HEK293 (cell line): ENCODE measurements around the gene LXN.

Experiments used
- CTCF ChIA-PET: fragments of 350-600 bp; formaldehyde crosslinking; extraction: SDS; loops from one replicate; lab custom pipeline; 2021; ENCODE audit warnings: antibody characterized with exemption; lab: Yijun Ruan, JAX
- POLR2A ChIA-PET: fragments of 300-600 bp; formaldehyde crosslinking; extraction: SDS; loops from one replicate; lab custom pipeline; 2020; ENCODE audit warnings: antibody characterized with exemption, inconsistent platforms; lab: Yijun Ruan, JAX
- H3K27ac ChIP-seq: fragments of 200-500 bp; sonication (Bioruptor generic); 2 replicates; pipeline ENCODE4 v1.5.1; 2014; ENCODE audit warnings: low read depth, low read length, control low read depth, inconsistent platforms; ENCODE audit errors: extremely low read depth
- H3K36me3 ChIP-seq, 2 experiments: fragments of 200-500 bp in 1 of 2; sonication (Bioruptor generic) in 1 of 2; 1 replicate in 1 of 2; 2 replicates in 1 of 2; pipeline ENCODE4 v1.5.1; 2014 to 2017; ENCODE audit warnings: inconsistent platforms in 2 of 2, low read length in 2 of 2; ENCODE audit not compliant: control insufficient read depth in 2 of 2, insufficient read depth in 1 of 2
- H3K4me1 ChIP-seq: fragments of 200-500 bp; sonication (Bioruptor generic); 2 replicates; pipeline ENCODE4 v1.5.1; 2014; ENCODE audit warnings: mild to moderate bottlenecking, low read length, inconsistent platforms; ENCODE audit not compliant: control insufficient read depth, insufficient read depth
- H3K4me3 ChIP-seq: 2 replicates; pipeline ENCODE4 v1.5.1; 2011; ENCODE audit warnings: low read depth, mild to moderate bottlenecking, control low read depth, low read length, moderate library complexity
- H3K9me3 ChIP-seq: fragments of 200-500 bp; sonication (Bioruptor generic); 2 replicates; pipeline ENCODE4 v1.5.1; 2014; ENCODE audit warnings: low read depth, low read length, inconsistent platforms; ENCODE audit not compliant: control insufficient read depth, insufficient read depth
- BCL11B ChIP-seq: fragments of 450-650 bp; formaldehyde crosslinking; IDR thresholded peaks from 2 replicates; pipeline ENCODE4 v1.5.1; 2016; ENCODE audit warnings: low read depth, missing biosample characterization, missing genetic modification characterization
- HOXC10 ChIP-seq: sonication (generic); formaldehyde crosslinking; IDR thresholded peaks from 2 replicates; pipeline ENCODE4 v1.8.1; 2023; ENCODE audit warnings: mild to moderate bottlenecking, missing genetic modification reagents
- IKZF3 ChIP-seq: fragments of 450-650 bp; IDR thresholded peaks from 2 replicates; pipeline ENCODE4 v1.5.0; 2018; ENCODE audit warnings: missing biosample characterization, mild to moderate bottlenecking, missing genetic modification characterization, moderate library complexity
- RBAK ChIP-seq: fragments of 450-650 bp; formaldehyde crosslinking; IDR thresholded peaks from 2 replicates; pipeline ENCODE4 v1.5.1; 2016; ENCODE audit warnings: missing biosample characterization, missing genetic modification characterization
- REPIN1 ChIP-seq: fragments of 450-650 bp; formaldehyde crosslinking; IDR thresholded peaks from 2 replicates; pipeline ENCODE4 v1.5.1; 2017; ENCODE audit warnings: missing biosample characterization, missing genetic modification characterization, low read depth
- SALL2 ChIP-seq: fragments of 450-650 bp; formaldehyde crosslinking; IDR thresholded peaks from 2 replicates; pipeline ENCODE4 v1.5.0; 2017; ENCODE audit warnings: missing biosample characterization, mild to moderate bottlenecking, missing genetic modification characterization, borderline replicate concordance
- SP7 ChIP-seq: fragments of 450-650 bp; formaldehyde crosslinking; IDR thresholded peaks from 2 replicates; pipeline ENCODE4 v1.5.1; 2016; ENCODE audit warnings: missing biosample characterization, missing genetic modification characterization
- ZBTB49 ChIP-seq: fragments of 450-650 bp; formaldehyde crosslinking; IDR thresholded peaks from 2 replicates; pipeline ENCODE4 v1.5.1; 2016; ENCODE audit warnings: missing biosample characterization, missing genetic modification characterization, low read depth
- ZNF16 ChIP-seq: fragments of 450-650 bp; formaldehyde crosslinking; IDR thresholded peaks from 2 replicates; pipeline ENCODE4 v1.5.1; 2016; ENCODE audit warnings: low read depth, missing biosample characterization, missing genetic modification characterization
- ZNF274 ChIP-seq, 2 experiments: fragments of 200-500 bp in 1 of 2; fragments of 450-650 bp in 1 of 2; sonication (Bioruptor generic) in 1 of 2; formaldehyde crosslinking in 1 of 2; IDR thresholded peaks; 2 replicates each; pipeline versions ENCODE4 v1.5.1 to v1.6.1; 2014 to 2016; ENCODE audit warnings: borderline replicate concordance in 1 of 2, inconsistent platforms in 1 of 2, low read length in 1 of 2, missing biosample characterization in 1 of 2, missing genetic modification characterization in 1 of 2
- ZNF292 ChIP-seq: fragments of 450-650 bp; formaldehyde crosslinking; IDR thresholded peaks from 2 replicates; pipeline ENCODE4 v1.5.1; 2016; ENCODE audit warnings: low read depth, missing biosample characterization, missing genetic modification characterization, borderline replicate concordance
- ZNF311 ChIP-seq: fragments of 450-650 bp; formaldehyde crosslinking; IDR thresholded peaks from 2 replicates; pipeline ENCODE4 v1.5.1; 2017; ENCODE audit warnings: missing biosample characterization, missing genetic modification characterization, borderline replicate concordance
- ZNF404 ChIP-seq: fragments of 450-650 bp; formaldehyde crosslinking; IDR thresholded peaks from 2 replicates; pipeline ENCODE4 v1.5.1; 2017; ENCODE audit warnings: missing biosample characterization, missing genetic modification characterization
- ZNF416 ChIP-seq: fragments of 450-650 bp; formaldehyde crosslinking; IDR thresholded peaks from 2 replicates; pipeline ENCODE4 v1.5.1; 2016; ENCODE audit warnings: missing biosample characterization, missing genetic modification characterization
- ZNF473 ChIP-seq: fragments of 450-650 bp; formaldehyde crosslinking; IDR thresholded peaks from 2 replicates; pipeline ENCODE4 v1.5.1; 2017; ENCODE audit warnings: missing biosample characterization, missing genetic modification characterization
- ZNF529 ChIP-seq: fragments of 450-650 bp; formaldehyde crosslinking; IDR thresholded peaks from 2 replicates; pipeline ENCODE4 v1.5.1; 2017; ENCODE audit warnings: missing genetic modification characterization, missing biosample characterization; ENCODE audit not compliant: insufficient replicate concordance
- ZNF558 ChIP-seq: fragments of 450-650 bp; formaldehyde crosslinking; IDR thresholded peaks from 2 replicates; pipeline ENCODE4 v1.5.1; 2016; ENCODE audit warnings: missing biosample characterization, missing genetic modification characterization
- ZNF571 ChIP-seq: fragments of 450-650 bp; formaldehyde crosslinking; IDR thresholded peaks from 2 replicates; pipeline ENCODE4 v1.5.0; 2017; ENCODE audit warnings: missing biosample characterization, missing genetic modification characterization
- ZNF580 ChIP-seq: fragments of 450-650 bp; formaldehyde crosslinking; IDR thresholded peaks from 2 replicates; pipeline ENCODE4 v1.5.1; 2016; ENCODE audit warnings: missing biosample characterization, missing genetic modification characterization
- ZNF600 ChIP-seq: fragments of 450-650 bp; formaldehyde crosslinking; IDR thresholded peaks from 2 replicates; pipeline ENCODE4 v1.5.1; 2016; ENCODE audit warnings: missing biosample characterization, missing genetic modification characterization
- ZNF639 ChIP-seq: fragments of 450-650 bp; formaldehyde crosslinking; IDR thresholded peaks from 2 replicates; pipeline ENCODE4 v1.5.1; 2016; ENCODE audit warnings: missing biosample characterization, missing genetic modification characterization
- ZNF707 ChIP-seq: fragments of 450-650 bp; formaldehyde crosslinking; IDR thresholded peaks from 2 replicates; pipeline ENCODE4 v1.5.1; 2016; ENCODE audit warnings: missing biosample characterization, missing genetic modification characterization
- ZNF76 ChIP-seq: fragments of 450-650 bp; formaldehyde crosslinking; IDR thresholded peaks from 2 replicates; pipeline ENCODE4; 2016; ENCODE audit warnings: low read depth, missing biosample characterization, missing genetic modification characterization, borderline replicate concordance

LXN gene

GRCh38 chr3:158644345-158644908 is 28.0 kb downstream of the LXN start, which contains the start of gene GFM1 (continued):
- TF ChIP-seq IKZF3 (tag by site-specific recombination) (peak; percentile 92), SALL2 (tag by site-specific recombination) (no peak), HOXC10 (CRISPR knock-in tag) (no peak), ZNF558 (tag by site-specific recombination) (peak; percentile 56; the same call in 1 of the 2 replicates), ZNF292 (no peak), RBAK (tag by site-specific recombination) (no peak), REPIN1 (tag by site-specific recombination) (no peak), BCL11B (no peak), ZNF639 (tag by site-specific recombination) (peak; percentile 67; the same call in 1 of the 2 replicates), ZBTB49 (tag by site-specific recombination) (no peak), SP7 (tag by site-specific recombination) (peak; percentile 80), ZNF311 (tag by site-specific recombination) (no peak)

- Histone ChIP-seq H3K27ac (no peak overlapping the region), H3K9me3 (no peaks in the 10 kb centered on the region), H3K4me3 (no peak overlapping the region), H3K36me3 (peaks cover 4 to 18% of the 10 kb centered on the region in 2 experiments; a peak in 1 of 3 replicates), H3K4me1 (no peaks in the 10 kb centered on the region)
- TF ChIP-seq ZNF571 (no peak), ZNF16 (tag by site-specific recombination) (no peak), ZNF529 (tag by site-specific recombination) (no peak), ZNF76 (tag by site-specific recombination) (no peak), ZNF473 (no peak), ZNF416 (tag by site-specific recombination) (no peak), ZNF274 (IDR thresholded peaks at IDR 0.05; ENCODE audit: low read length) (no peak), ZNF274 (tag by site-specific recombination; IDR thresholded peaks at IDR 0.05; ENCODE audit: borderline replicate concordance) (no peak), ZNF404 (no peak), ZNF600 (tag by site-specific recombination) (no peak), ZNF707 (tag by site-specific recombination) (no peak), ZNF580 (no peak)
- ChIA-PET POLR2A (no interaction called here), CTCF (interaction anchor here (0.5 to 3.5 kb wide), 4 partner anchors 42 to 147 kb away, joined by 3 to 22 read pairs (median 3); no protein-coding TSS in a partner anchor)
These were observed 29.8 kb downstream of the LXN start for GRCh38 chr3:158642474-158643210.
